K562 (cell line): ENCODE measurements around the gene R3HDM2. TPM values are rescaled to one million over a fixed set of nuclear protein-coding genes. Genes with fewer than 3 reads are reported as not detected.

Experiments used
- DACH1 ChIP-seq: fragments of 450-650 bp; IDR thresholded peaks from 2 replicates; pipeline ENCODE4 v1.6.1; 2018; ENCODE audit not compliant: partially characterized antibody
- ELF2 ChIP-seq: fragments of 250-450 bp; sonication (Bioruptor Pico); IDR thresholded peaks from 2 replicates; pipeline ENCODE4 v1.5.0; 2021; ENCODE audit warnings: mild to moderate bottlenecking
- HMG20A ChIP-seq: fragments of 450-650 bp; formaldehyde crosslinking; conservative IDR thresholded peaks from 2 replicates; pipeline ENCODE4 v1.4.0; 2020; ENCODE audit warnings: mild to moderate bottlenecking, mixed read lengths
- HMG20B ChIP-seq: fragments of 250-450 bp; sonication (Bioruptor Pico); IDR thresholded peaks from 2 replicates; pipeline ENCODE4 v1.5.0; 2021; ENCODE audit warnings: mild to moderate bottlenecking
- KLF1 ChIP-seq: fragments of 450-650 bp; IDR thresholded peaks from 2 replicates; pipeline ENCODE4 v1.6.1; 2016; ENCODE audit warnings: missing genetic modification characterization, missing compliant biosample characterization
- PML ChIP-seq: IDR thresholded peaks from 2 replicates; pipeline ENCODE4 v1.6.1; 2012; ENCODE audit warnings: low read length, inconsistent platforms
- POLR3A ChIP-seq: IDR thresholded peaks from 2 replicates; pipeline ENCODE4 v1.6.1; 2011; ENCODE audit warnings: borderline replicate concordance, mild to moderate bottlenecking, moderate library complexity; ENCODE audit not compliant: insufficient read length, insufficient read depth; ENCODE audit errors: extremely low read depth
- PRMT5 ChIP-seq: sonication (generic); formaldehyde crosslinking; IDR thresholded peaks from 2 replicates; pipeline ENCODE4 v1.5.0; 2020; ENCODE audit warnings: missing genetic modification reagents
- RBM34 ChIP-seq: fragments of 200-400 bp; formaldehyde crosslinking; IDR thresholded peaks from 2 replicates; pipeline ENCODE4 v1.6.1; 2018; ENCODE audit warnings: low read length, borderline replicate concordance; ENCODE audit not compliant: insufficient read depth
- SETDB1 ChIP-seq: IDR thresholded peaks from one replicate; pipeline ENCODE4 v1.6.1; 2012; ENCODE audit warnings: low read length, control low read depth, inconsistent platforms
- ZFP30 ChIP-seq: fragments of 250-450 bp; sonication (Bioruptor Pico); IDR thresholded peaks from 2 replicates; pipeline ENCODE4 v1.8.0; 2022; ENCODE audit warnings: moderate library complexity, mild to moderate bottlenecking, inconsistent platforms, borderline replicate concordance
- ZNF165 ChIP-seq: fragments of 250-450 bp; sonication (Bioruptor Pico); IDR thresholded peaks from 2 replicates; pipeline ENCODE4 v1.4.0; 2020; ENCODE audit warnings: borderline replicate concordance
- ZNF253 ChIP-seq: fragments of 250-450 bp; sonication (Bioruptor Pico); conservative IDR thresholded peaks from 2 replicates; pipeline ENCODE4 v1.6.1; 2021; ENCODE audit warnings: mild to moderate bottlenecking
- ZNF316 ChIP-seq: fragments of 450-650 bp; IDR thresholded peaks from 2 replicates; pipeline ENCODE4 v1.6.1; 2016
- ZNF347 ChIP-seq: fragments of 450-650 bp; formaldehyde crosslinking; IDR thresholded peaks from 2 replicates; pipeline ENCODE4 v1.4.0; 2020; ENCODE audit warnings: low read depth, mild to moderate bottlenecking, moderate library complexity
- ZNF76 ChIP-seq: fragments of 250-450 bp; sonication (Bioruptor Pico); IDR thresholded peaks from 2 replicates; pipeline ENCODE4 v1.4.0; 2020; ENCODE audit warnings: mild to moderate bottlenecking, moderate library complexity, borderline replicate concordance
- ZNF79 ChIP-seq: fragments of 250-450 bp; sonication (Bioruptor Pico); IDR thresholded peaks from 2 replicates; pipeline ENCODE4 v1.4.0; 2020; ENCODE audit warnings: low read depth, mild to moderate bottlenecking, moderate library complexity
- polyA plus RNA-seq, 8 experiments: library from polyadenylated mRNA; depleted of rRNA in 4 of 8; stranded (reverse) in 5 of 8; unstranded in 3 of 8; fragments of >200 nt; fragmentation: Nextera tagmentation in 2 of 8; fragmentation: Illumina TruSeq in 1 of 8; extraction: Ambion mirVana in 2 of 8; extraction: Trizol in 1 of 8; gene quantifications; 2 replicates each; pipeline versions ENCODE4 v1.2.1 to v1.2.3, GENCODE V29; 2011 to 2014; ENCODE audit warnings: inconsistent platforms in 1 of 8, missing spikeins in 1 of 8
- total RNA-seq, 7 experiments: library from RNA; depleted of rRNA in 6 of 7; stranded (reverse); fragments of >200 nt in 6 of 7; fragmentation: Illumina TruSeq in 2 of 7; extraction: Trizol in 2 of 7; gene quantifications; 2 replicates each; pipeline versions ENCODE4 v1.2.1 to v1.2.3, GENCODE V29; 2011 to 2021; ENCODE audit warnings: low replicate concordance in 1 of 7
- TF ChIP-seq, protein P1 (sequence below): fragments of 200-800 bp; sonication (Bioruptor generic); IDR thresholded peaks from 2 replicates; pipeline ENCODE4 v1.6.1; 2017; ENCODE audit warnings: missing genetic modification characterization, missing compliant biosample characterization
- TF ChIP-seq, protein P2 (sequence below): sonication (generic); formaldehyde crosslinking; IDR thresholded peaks from 2 replicates; pipeline ENCODE4 v1.8.0; 2023; ENCODE audit warnings: mild to moderate bottlenecking, missing genetic modification reagents
- TF ChIP-seq, protein P3 (sequence below): fragments of 450-650 bp; IDR thresholded peaks from 2 replicates; pipeline ENCODE4 v1.6.1; 2018; ENCODE audit not compliant: partially characterized antibody

R3HDM2 gene
- total and polyA plus RNA-seq, 9 of the 15 experiments (the other 6 are each of a cell fraction or from before 2014, with no cell fraction given), result 3.3 to 18.8 (median 9.0) TPM

DNA sequence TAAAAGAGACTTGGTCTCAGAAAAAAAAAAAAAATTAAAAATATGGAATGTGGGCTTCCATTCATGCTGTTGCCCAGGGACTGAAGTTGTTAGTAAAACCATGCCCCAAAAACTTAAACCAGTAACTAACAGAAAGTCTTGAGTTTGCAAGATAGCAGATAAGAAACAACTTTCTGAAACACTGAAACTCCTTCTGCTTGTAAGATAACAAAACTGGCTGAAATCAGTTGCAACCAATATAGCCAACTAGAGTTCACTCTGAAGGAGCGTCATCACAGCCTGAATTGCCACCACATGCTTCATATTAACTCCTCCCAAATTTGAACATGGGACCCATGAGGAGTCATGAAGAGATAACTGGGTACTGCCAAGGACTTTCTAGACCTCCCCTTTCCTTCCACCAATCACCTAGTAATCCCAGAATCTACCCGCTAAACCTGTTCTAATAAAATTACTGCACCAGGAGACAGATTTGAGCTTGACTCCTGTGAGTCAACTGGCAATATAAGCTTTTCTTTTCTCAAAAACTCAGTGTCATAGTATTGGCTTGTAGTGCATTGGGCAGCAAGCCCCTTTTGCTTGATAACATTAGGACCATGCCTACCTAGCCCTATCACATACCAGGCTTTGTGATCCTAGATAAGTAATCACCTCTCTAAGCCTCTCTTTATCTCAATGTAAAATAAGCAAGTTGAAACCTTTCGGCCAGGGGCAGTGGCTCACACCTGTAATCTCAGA is 53.6 kb downstream of the R3HDM2 start (continued):
- no peak for TF ChIP-seq HMG20A
- no peak for TF ChIP-seq ZFP30 (CRISPR knock-in tag)
- no peak for TF ChIP-seq HMG20B (CRISPR knock-in tag)
- TF ChIP-seq ZNF79 (CRISPR knock-in tag), result no peak
- TF ChIP-seq ZNF76 (CRISPR knock-in tag), result no peak
- TF ChIP-seq ZNF316, result no peak
- TF ChIP-seq, protein P1, sequence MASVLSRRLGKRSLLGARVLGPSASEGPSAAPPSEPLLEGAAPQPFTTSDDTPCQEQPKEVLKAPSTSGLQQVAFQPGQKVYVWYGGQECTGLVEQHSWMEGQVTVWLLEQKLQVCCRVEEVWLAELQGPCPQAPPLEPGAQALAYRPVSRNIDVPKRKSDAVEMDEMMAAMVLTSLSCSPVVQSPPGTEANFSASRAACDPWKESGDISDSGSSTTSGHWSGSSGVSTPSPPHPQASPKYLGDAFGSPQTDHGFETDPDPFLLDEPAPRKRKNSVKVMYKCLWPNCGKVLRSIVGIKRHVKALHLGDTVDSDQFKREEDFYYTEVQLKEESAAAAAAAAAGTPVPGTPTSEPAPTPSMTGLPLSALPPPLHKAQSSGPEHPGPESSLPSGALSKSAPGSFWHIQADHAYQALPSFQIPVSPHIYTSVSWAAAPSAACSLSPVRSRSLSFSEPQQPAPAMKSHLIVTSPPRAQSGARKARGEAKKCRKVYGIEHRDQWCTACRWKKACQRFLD (CRISPR knock-in tag), result 0 out of 2 replicates have a peak, but pooled peaks have one; percentile 65
- no peak for TF ChIP-seq SETDB1
- TF ChIP-seq ZNF165 (CRISPR knock-in tag), result no peak
- TF ChIP-seq, protein P2, sequence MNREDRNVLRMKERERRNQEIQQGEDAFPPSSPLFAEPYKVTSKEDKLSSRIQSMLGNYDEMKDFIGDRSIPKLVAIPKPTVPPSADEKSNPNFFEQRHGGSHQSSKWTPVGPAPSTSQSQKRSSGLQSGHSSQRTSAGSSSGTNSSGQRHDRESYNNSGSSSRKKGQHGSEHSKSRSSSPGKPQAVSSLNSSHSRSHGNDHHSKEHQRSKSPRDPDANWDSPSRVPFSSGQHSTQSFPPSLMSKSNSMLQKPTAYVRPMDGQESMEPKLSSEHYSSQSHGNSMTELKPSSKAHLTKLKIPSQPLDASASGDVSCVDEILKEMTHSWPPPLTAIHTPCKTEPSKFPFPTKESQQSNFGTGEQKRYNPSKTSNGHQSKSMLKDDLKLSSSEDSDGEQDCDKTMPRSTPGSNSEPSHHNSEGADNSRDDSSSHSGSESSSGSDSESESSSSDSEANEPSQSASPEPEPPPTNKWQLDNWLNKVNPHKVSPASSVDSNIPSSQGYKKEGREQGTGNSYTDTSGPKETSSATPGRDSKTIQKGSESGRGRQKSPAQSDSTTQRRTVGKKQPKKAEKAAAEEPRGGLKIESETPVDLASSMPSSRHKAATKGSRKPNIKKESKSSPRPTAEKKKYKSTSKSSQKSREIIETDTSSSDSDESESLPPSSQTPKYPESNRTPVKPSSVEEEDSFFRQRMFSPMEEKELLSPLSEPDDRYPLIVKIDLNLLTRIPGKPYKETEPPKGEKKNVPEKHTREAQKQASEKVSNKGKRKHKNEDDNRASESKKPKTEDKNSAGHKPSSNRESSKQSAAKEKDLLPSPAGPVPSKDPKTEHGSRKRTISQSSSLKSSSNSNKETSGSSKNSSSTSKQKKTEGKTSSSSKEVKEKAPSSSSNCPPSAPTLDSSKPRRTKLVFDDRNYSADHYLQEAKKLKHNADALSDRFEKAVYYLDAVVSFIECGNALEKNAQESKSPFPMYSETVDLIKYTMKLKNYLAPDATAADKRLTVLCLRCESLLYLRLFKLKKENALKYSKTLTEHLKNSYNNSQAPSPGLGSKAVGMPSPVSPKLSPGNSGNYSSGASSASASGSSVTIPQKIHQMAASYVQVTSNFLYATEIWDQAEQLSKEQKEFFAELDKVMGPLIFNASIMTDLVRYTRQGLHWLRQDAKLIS, result no peak
- TF ChIP-seq POLR3A, result no peak
- TF ChIP-seq ZNF253 (CRISPR knock-in tag), result no peak
- TF ChIP-seq, protein P3, sequence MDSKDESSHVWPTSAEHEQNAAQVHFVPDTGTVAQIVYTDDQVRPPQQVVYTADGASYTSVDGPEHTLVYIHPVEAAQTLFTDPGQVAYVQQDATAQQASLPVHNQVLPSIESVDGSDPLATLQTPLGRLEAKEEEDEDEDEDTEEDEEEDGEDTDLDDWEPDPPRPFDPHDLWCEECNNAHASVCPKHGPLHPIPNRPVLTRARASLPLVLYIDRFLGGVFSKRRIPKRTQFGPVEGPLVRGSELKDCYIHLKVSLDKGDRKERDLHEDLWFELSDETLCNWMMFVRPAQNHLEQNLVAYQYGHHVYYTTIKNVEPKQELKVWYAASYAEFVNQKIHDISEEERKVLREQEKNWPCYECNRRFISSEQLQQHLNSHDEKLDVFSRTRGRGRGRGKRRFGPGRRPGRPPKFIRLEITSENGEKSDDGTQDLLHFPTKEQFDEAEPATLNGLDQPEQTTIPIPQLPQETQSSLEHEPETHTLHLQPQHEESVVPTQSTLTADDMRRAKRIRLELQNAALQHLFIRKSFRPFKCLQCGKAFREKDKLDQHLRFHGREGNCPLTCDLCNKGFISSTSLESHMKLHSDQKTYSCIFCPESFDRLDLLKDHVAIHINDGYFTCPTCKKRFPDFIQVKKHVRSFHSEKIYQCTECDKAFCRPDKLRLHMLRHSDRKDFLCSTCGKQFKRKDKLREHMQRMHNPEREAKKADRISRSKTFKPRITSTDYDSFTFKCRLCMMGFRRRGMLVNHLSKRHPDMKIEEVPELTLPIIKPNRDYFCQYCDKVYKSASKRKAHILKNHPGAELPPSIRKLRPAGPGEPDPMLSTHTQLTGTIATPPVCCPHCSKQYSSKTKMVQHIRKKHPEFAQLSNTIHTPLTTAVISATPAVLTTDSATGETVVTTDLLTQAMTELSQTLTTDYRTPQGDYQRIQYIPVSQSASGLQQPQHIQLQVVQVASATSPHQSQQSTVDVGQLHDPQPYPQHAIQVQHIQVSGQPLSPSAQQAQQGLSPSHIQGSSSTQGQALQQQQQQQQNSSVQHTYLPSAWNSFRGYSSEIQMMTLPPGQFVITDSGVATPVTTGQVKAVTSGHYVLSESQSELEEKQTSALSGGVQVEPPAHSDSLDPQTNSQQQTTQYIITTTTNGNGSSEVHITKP, result no peak
- no peak for TF ChIP-seq DACH1
- no peak for TF ChIP-seq ELF2 (CRISPR knock-in tag)
- TF ChIP-seq PML, result no peak
- TF ChIP-seq PRMT5 (CRISPR knock-in tag), result no peak
- TF ChIP-seq RBM34, result no peak
- no peak for TF ChIP-seq ZNF347 (CRISPR knock-in tag)
- TF ChIP-seq KLF1 (tag), result no peak
